ENCODE results near the gene CITED1. TPM values are rescaled to one million over a fixed set of nuclear protein-coding genes. Genes with fewer than 3 reads are reported as not detected.

The CITED1 gene
- total RNA-seq, 1 donor from 2014 or later: not detected

- no peak for ATAC-seq (ENCODE audit: low read depth)
Observed at GRCh38 chrX:72269671-72270251, 36.0 kb downstream of the CITED1 start.

DNA sequence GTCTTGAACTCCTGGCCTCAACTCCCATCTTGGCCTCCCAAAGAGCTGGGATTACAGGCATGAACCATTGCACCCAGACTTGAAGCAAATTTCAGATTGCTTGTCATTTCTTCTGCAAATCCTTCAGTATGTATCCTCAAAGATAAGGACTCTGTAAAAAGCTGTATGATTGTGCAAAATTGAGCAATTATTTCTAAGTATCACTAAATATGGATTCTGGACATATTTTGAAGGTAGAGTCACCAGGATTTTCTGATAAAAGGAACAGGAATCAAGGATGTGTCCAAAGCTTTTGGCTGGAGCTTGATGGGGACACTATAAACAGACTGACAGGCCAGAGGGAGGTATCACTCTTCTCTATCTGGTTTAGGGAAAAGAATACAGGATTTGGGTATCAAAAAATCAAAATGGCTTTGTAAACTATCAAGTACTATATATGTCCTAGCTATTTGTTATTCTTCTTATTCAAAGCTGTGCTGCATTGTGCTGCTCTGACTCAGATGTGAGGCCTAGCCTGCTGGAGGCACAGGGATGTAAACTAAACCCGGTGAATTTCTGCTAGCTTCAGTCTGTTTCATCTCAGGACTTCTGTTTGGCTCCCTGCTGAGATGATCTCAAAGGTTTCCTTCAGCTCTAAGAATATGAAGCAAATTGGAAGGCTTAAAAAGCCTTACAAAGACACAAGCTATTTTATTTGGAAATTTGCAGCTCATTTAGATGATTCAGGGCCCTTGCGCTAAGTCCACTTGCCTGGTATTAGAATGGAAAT is 36.9 kb downstream of the CITED1 start:
- Mint-ChIP-seq H3K4me3 (no peak overlapping the region), H3K36me3 (ENCODE audit: low read depth) (peaks cover 54% of the 10 kb centered on the region), H3K4me1 (peaks cover 7% of the 10 kb centered on the region), H3K27ac (no peak overlapping the region), H3K9me3 (no peaks in the 10 kb centered on the region), H3K27me3 (no peaks in the 10 kb centered on the region)
- DNase-seq (no peak), ATAC-seq (ENCODE audit: low read depth) (no peak)
- ChIA-PET POLR2A (interaction anchor here (1.0 kb wide), 1 partner anchor 30 kb away, joined by 7 read pairs; the partner anchor contains the start of gene ERCC6L), CTCF (no interaction called here)
- no peak for TF ChIP-seq CTCF (IDR thresholded peaks at IDR 0.05)
- intact Hi-C loops (cut with micrococcal nuclease): no loop called here

More at GRCh38 chrX:72269671-72270251, 36.0 kb downstream of the CITED1 start:
- no peak for DNase-seq
- Mint-ChIP-seq H3K4me3 (no peak overlapping the region), H3K36me3 (ENCODE audit: low read depth) (peaks cover 64% of the 10 kb centered on the region), H3K9me3 (no peaks in the 10 kb centered on the region), H3K27ac (no peak overlapping the region), H3K4me1 (peaks cover 15% of the 10 kb centered on the region), H3K27me3 (no peaks in the 10 kb centered on the region)
- intact Hi-C loops (cut with micrococcal nuclease): no loop called here
- CTCF ChIA-PET: no interaction called here
- TF ChIP-seq CTCF (IDR thresholded peaks at IDR 0.05): no peak
- POLR2A ChIA-PET: interaction anchor here (1.0 kb wide), 1 partner anchor 31 kb away, joined by 7 read pairs; the partner anchor contains the start of gene ERCC6L

DNA sequence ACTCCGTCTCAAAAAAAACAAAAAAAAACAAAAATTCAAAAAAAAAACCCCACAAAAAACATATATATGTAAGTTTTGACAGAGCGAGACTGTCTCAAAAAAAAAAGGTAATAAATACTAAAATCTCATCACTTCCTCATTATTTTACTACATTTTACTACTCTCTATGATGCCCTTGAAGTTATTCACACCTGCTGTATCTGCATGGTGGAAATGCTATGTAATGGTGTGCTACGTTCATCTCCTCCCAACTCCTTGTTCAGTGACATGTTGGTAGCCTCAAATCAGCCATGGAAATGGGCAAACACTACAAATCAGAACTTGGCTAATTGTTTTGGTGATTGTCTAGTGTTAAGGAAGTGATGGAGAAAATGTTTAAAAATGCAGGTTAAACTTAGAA is 40.5 kb downstream of the CITED1 start:
- H3K4me3 Mint-ChIP-seq: no peak overlapping the region
- ChIA-PET POLR2A (no interaction called here), CTCF (no interaction called here)
- no peaks in the 10 kb centered on the region for H3K4me1 Mint-ChIP-seq
- intact Hi-C loops (cut with micrococcal nuclease): no loop called here
- peaks cover 23% of the 10 kb centered on the region for H3K36me3 Mint-ChIP-seq (ENCODE audit: low read depth)
- DNase-seq (no peak), ATAC-seq (ENCODE audit: low read depth) (no peak)
- no peak for TF ChIP-seq CTCF (IDR thresholded peaks at IDR 0.05)
- no peaks in the 10 kb centered on the region for H3K27me3 Mint-ChIP-seq
- no peak overlapping the region for H3K27ac Mint-ChIP-seq
- no peaks in the 10 kb centered on the region for H3K9me3 Mint-ChIP-seq

- POLR2A ChIA-PET: no interaction called here
- H3K27ac Mint-ChIP-seq: no peak overlapping the region
- CTCF ChIA-PET: no interaction called here
- DNase-seq (no peak), ATAC-seq (ENCODE audit: low read depth) (no peak)
- H3K27me3 Mint-ChIP-seq: no peaks in the 10 kb centered on the region
- H3K36me3 Mint-ChIP-seq (ENCODE audit: low read depth): peaks cover 2% of the 10 kb centered on the region
- no peaks in the 10 kb centered on the region for H3K9me3 Mint-ChIP-seq
- H3K4me3 Mint-ChIP-seq: no peak overlapping the region
- TF ChIP-seq CTCF (IDR thresholded peaks at IDR 0.05): no peak
- H3K4me1 Mint-ChIP-seq: no peaks in the 10 kb centered on the region
- intact Hi-C loops (cut with micrococcal nuclease): no loop called here
Observed at GRCh38 chrX:72262077-72262476, 43.6 kb downstream of the CITED1 start.

- no peak overlapping the region for H3K27ac Mint-ChIP-seq
- ChIA-PET CTCF (no interaction called here), POLR2A (no interaction called here)
- DNase-seq (no peak), ATAC-seq (ENCODE audit: low read depth) (no peak)
- H3K9me3 Mint-ChIP-seq: no peaks in the 10 kb centered on the region
- no peaks in the 10 kb centered on the region for H3K36me3 Mint-ChIP-seq (ENCODE audit: low read depth)
- no peak for TF ChIP-seq CTCF (IDR thresholded peaks at IDR 0.05)
- intact Hi-C loops (cut with micrococcal nuclease): no loop called here
- H3K27me3 Mint-ChIP-seq: peaks cover 5% of the 10 kb centered on the region
- peaks cover under 1% of the 10 kb centered on the region for H3K4me1 Mint-ChIP-seq
- H3K4me3 Mint-ChIP-seq: no peak overlapping the region
Observed at GRCh38 chrX:72260448-72260847, 45.3 kb downstream of the CITED1 start.
